HCT116 (cell line): Measurements from ENCODE around the gene DRAP1. TPM values are rescaled to one million over a fixed set of nuclear protein-coding genes. Genes with fewer than 3 reads are reported as not detected.

Experiments
- ATAC-seq: fragments of 200-7000 bp; cut with Tn5 transposase; 2 replicates; pipeline ENCODE4 v1.9.1; 2020; ENCODE audit warnings: mild to moderate bottlenecking, moderate library complexity
- BruUV-seq: library from RNA; stranded (reverse); fragments of 400-500 nt; replicated peaks from 2 replicates; lab custom pipeline; 2021; lab: Mats Ljungman, UMichigan
- CTCF ChIA-PET: fragments of 300-600 bp; sonication (Branson Sonifier 250); formaldehyde crosslinking; loops from one replicate; lab custom pipeline; 2021; ENCODE audit warnings: antibody characterized with exemption; lab: Charles Lee
- POLR2A ChIA-PET: fragments of 300-600, 350-600 bp; sonication (Branson Sonifier 250); formaldehyde crosslinking; loops from one replicate; lab custom pipeline; 2021; ENCODE audit warnings: antibody characterized with exemption; lab: Charles Lee
- RAD21 ChIA-PET, 2 experiments: fragments of 300-600 bp; sonication (Branson Sonifier 250); formaldehyde crosslinking; loops; one replicate each; lab custom pipeline; 2023; ENCODE audit warnings: low total read pairs in 2 of 2; ENCODE audit not compliant: uncharacterized antibody in 2 of 2, unreplicated experiment in 2 of 2, low non-redundant PET in 1 of 2; lab: Charles Lee
- DNase-seq: peaks from one replicate; pipeline ENCODE4 v3.0.0-alpha.2; 2010; ENCODE audit warnings: low read depth, low spot score
- H2AFZ ChIP-seq: fragments of 200-600 bp; shearing (Covaris generic), sonication (generic); 2 replicates; pipeline ENCODE4 v1.6.1; 2017; ENCODE audit warnings: low read depth, mixed run types, mixed read lengths, antibody characterized with exemption, low read length; ENCODE audit not compliant: poor library complexity, severe bottlenecking
- H3K27ac ChIP-seq: 2 replicates; pipeline ENCODE4 v1.5.1; 2012; ENCODE audit warnings: low read depth, low read length
- H3K27me3 ChIP-seq: fragments of 200-600 bp; sonication (generic); 2 replicates; pipeline ENCODE4 v1.6.1; 2016; ENCODE audit warnings: mixed run types, low read length, mixed read lengths; ENCODE audit not compliant: insufficient read depth
- H3K36me3 ChIP-seq, 2 experiments: fragments of 200-500 bp in 1 of 2; fragments of 200-600 bp in 1 of 2; sonication (Bioruptor generic) in 1 of 2; sonication (generic) in 1 of 2; 2 replicates each; pipeline versions ENCODE4 v1.5.1 to v1.6.1; 2014 to 2016; ENCODE audit warnings: low read length in 2 of 2, inconsistent platforms in 1 of 2, mixed read lengths in 1 of 2, mixed run types in 1 of 2; ENCODE audit not compliant: insufficient read depth in 2 of 2, control insufficient read depth in 1 of 2
- H3K4me1 ChIP-seq, 2 experiments: fragments of 200-600 bp in 1 of 2; sonication (generic) in 1 of 2; 2 replicates each; pipeline versions ENCODE4 v1.5.1 to v1.6.1; 2012 to 2017; ENCODE audit warnings: low read length in 2 of 2, inconsistent platforms in 1 of 2, mild to moderate bottlenecking in 1 of 2, mixed read lengths in 1 of 2, mixed run types in 1 of 2, moderate library complexity in 1 of 2; ENCODE audit not compliant: insufficient read depth in 2 of 2, control insufficient read depth in 1 of 2
- H3K4me2 ChIP-seq: fragments of 200-600 bp; sonication (generic); 2 replicates; pipeline ENCODE4 v1.6.1; 2017; ENCODE audit warnings: mixed run types, low read length, mixed read lengths
- H3K4me3 ChIP-seq, 2 experiments: fragments of 200-600 bp in 1 of 2; sonication (generic) in 1 of 2; replicated peaks in 1 of 2; 2 replicates each; pipeline ENCODE4 v1.5.1; 2011 to 2016; ENCODE audit warnings: low read length in 2 of 2, control low read depth in 1 of 2, low read depth in 1 of 2, mild to moderate bottlenecking in 1 of 2, mixed read lengths in 1 of 2, mixed run types in 1 of 2
- H3K79me2 ChIP-seq: fragments of 200-600 bp; sonication (generic); 2 replicates; pipeline ENCODE4 v1.6.1; 2017; ENCODE audit warnings: mild to moderate bottlenecking, mixed run types, low read length, moderate library complexity, mixed read lengths; ENCODE audit not compliant: insufficient read depth
- H3K9ac ChIP-seq: fragments of 200-600 bp; sonication (generic); 2 replicates; pipeline ENCODE4 v1.6.1; 2016; ENCODE audit warnings: low read length, mixed read lengths
- H3K9me2 ChIP-seq: fragments of 200-600 bp; sonication (generic), shearing (Covaris generic); 2 replicates; pipeline ENCODE4 v1.6.1; 2017; ENCODE audit warnings: mixed run types, mild to moderate bottlenecking, moderate library complexity; ENCODE audit not compliant: insufficient read depth
- H3K9me3 ChIP-seq, 2 experiments: fragments of 200-500 bp in 1 of 2; fragments of 200-600 bp in 1 of 2; sonication (Bioruptor generic) in 1 of 2; sonication (generic) in 1 of 2; 2 replicates each; pipeline ENCODE4 v1.6.1; 2014 to 2017; ENCODE audit warnings: low read length in 2 of 2, mixed read lengths in 2 of 2, inconsistent platforms in 1 of 2, low read depth in 1 of 2, mild to moderate bottlenecking in 1 of 2, mixed run types in 1 of 2, moderate library complexity in 1 of 2; ENCODE audit not compliant: control insufficient read depth in 1 of 2, insufficient read depth in 1 of 2
- H4K20me1 ChIP-seq: fragments of 200-600 bp; sonication (generic), shearing (Covaris generic); 2 replicates; pipeline ENCODE4 v1.6.1; 2017; ENCODE audit warnings: mixed run types, mild to moderate bottlenecking, moderate library complexity; ENCODE audit not compliant: insufficient read depth
- CBX3 ChIP-seq: IDR thresholded peaks from 2 replicates; pipeline ENCODE4 v1.6.1; 2012; ENCODE audit warnings: low read depth
- EGR1 ChIP-seq: IDR thresholded peaks from 2 replicates; pipeline ENCODE4 v1.6.1; 2012; ENCODE audit warnings: low read depth
- EZH2phosphoT487 ChIP-seq: fragments of 200-600 bp; IDR thresholded peaks from 2 replicates; pipeline ENCODE4 v1.6.1; 2018; ENCODE audit warnings: antibody characterized with exemption, borderline replicate concordance
- POLR2A ChIP-seq: IDR thresholded peaks from 2 replicates; pipeline ENCODE4 v1.7.0; 2011; ENCODE audit warnings: borderline replicate concordance; ENCODE audit not compliant: insufficient read depth, insufficient read length; ENCODE audit errors: extremely low read depth
- SP1 ChIP-seq: IDR thresholded peaks from 2 replicates; pipeline ENCODE4 v1.6.1; 2012; ENCODE audit warnings: low read depth
- SRF ChIP-seq: IDR thresholded peaks from 2 replicates; pipeline ENCODE4 v1.6.1; 2012; ENCODE audit warnings: low read depth
- YY1 ChIP-seq: IDR thresholded peaks from 2 replicates; pipeline ENCODE4 v1.6.1; 2011; ENCODE audit warnings: low read length, low read depth, moderate library complexity, mild to moderate bottlenecking; ENCODE audit not compliant: insufficient replicate concordance; ENCODE audit errors: extremely low read depth
- intact Hi-C: fragments of 100-400 bp; cut with micrococcal nuclease; formaldehyde crosslinking; loops from 2 replicates; pipeline ENCODE4 v1.10.0; 2022
- total RNA-seq: library from RNA; stranded (reverse); gene quantifications from one replicate; pipeline ENCODE4 v1.2.1, GENCODE V29; 2021; ENCODE audit not compliant: unreplicated experiment
- TF ChIP-seq, protein P1 (sequence below): IDR thresholded peaks from 2 replicates; pipeline ENCODE4 v1.6.1; 2012
- TF ChIP-seq, protein P2 (sequence below): IDR thresholded peaks from 2 replicates; pipeline ENCODE4 v1.6.1; 2011; ENCODE audit warnings: mild to moderate bottlenecking, low read length, moderate library complexity; ENCODE audit not compliant: insufficient replicate concordance; ENCODE audit errors: extremely low read depth

Gene DRAP1
- total RNA-seq, 1 experiment from 2014 or later, result 158 TPM

DNA sequence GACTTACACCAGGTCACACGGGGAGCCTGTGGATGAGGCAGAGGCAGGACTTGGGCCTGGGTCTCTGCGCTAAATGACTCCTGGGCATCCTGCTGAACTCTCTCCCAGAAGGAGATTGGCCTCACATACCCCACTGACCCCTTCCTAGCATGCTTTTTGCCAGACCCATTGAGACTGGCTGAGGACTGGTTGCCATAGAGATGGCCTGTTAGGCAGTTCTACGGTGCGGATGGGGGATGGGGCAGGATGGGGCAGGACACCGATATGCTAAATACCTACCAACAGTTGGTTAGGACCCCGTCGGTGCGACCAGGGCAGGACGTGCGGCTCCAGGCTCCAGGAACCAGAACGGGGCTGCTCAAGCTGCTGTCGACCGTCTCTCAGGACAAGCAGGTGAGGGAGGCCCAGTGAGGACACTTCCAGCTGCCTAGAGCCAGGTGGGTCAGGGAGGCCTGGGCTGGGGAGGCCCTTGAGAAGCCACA, 26.2 kb downstream of the DRAP1 start, which contains the start of gene TSGA10IP:
Gene TSGA10IP, plus strand, starts transcription at position 51 of the 482 bp plus-strand sequence. Its CDS starts 196 bp downstream, at position 247.
- RAD21 ChIA-PET, result no interaction called here
- POLR2A ChIA-PET, result no interaction called here
- intact Hi-C loops, result no loop called here
- H3K9ac ChIP-seq, result no peak within 1 kb of the TSS
- H3K36me3 ChIP-seq, result no peaks in the 10 kb centered on the region
- no peak within 1 kb of the TSS for H3K4me3 ChIP-seq
- no peak for TF ChIP-seq SRF
- TF ChIP-seq, protein P1, sequence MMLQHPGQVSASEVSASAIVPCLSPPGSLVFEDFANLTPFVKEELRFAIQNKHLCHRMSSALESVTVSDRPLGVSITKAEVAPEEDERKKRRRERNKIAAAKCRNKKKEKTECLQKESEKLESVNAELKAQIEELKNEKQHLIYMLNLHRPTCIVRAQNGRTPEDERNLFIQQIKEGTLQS, result no peak
- TF ChIP-seq, protein P2, sequence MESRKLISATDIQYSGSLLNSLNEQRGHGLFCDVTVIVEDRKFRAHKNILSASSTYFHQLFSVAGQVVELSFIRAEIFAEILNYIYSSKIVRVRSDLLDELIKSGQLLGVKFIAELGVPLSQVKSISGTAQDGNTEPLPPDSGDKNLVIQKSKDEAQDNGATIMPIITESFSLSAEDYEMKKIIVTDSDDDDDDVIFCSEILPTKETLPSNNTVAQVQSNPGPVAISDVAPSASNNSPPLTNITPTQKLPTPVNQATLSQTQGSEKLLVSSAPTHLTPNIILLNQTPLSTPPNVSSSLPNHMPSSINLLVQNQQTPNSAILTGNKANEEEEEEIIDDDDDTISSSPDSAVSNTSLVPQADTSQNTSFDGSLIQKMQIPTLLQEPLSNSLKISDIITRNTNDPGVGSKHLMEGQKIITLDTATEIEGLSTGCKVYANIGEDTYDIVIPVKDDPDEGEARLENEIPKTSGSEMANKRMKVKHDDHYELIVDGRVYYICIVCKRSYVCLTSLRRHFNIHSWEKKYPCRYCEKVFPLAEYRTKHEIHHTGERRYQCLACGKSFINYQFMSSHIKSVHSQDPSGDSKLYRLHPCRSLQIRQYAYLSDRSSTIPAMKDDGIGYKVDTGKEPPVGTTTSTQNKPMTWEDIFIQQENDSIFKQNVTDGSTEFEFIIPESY, result no peak
- no peak for TF ChIP-seq EGR1
- no peak for TF ChIP-seq POLR2A
- no peak for TF ChIP-seq EZH2phosphoT487
- no peak for TF ChIP-seq SP1
- TF ChIP-seq YY1, result no peak
- no peak for TF ChIP-seq CBX3
- H4K20me1 ChIP-seq, result no peaks in the 10 kb centered on the region
- no peak within 1 kb of the TSS for H3K27ac ChIP-seq
- H3K9me3 ChIP-seq, result no peaks in the 10 kb centered on the region
- no peak within 1 kb of the TSS for H2AFZ ChIP-seq
- DNase-seq (no peak), ATAC-seq (no peak)
- CTCF ChIA-PET, result no interaction called here
- no peaks in the 10 kb centered on the region for H3K9me2 ChIP-seq
- H3K4me2 ChIP-seq, result no peak within 1 kb of the TSS
- H3K27me3 ChIP-seq, result no peaks in the 10 kb centered on the region
- no peaks in the 10 kb centered on the region for H3K4me1 ChIP-seq
- H3K79me2 ChIP-seq, result no peaks in the 10 kb centered on the region
- no TSS peak for BruUV-seq
